ENCODE measurements around the gene RYR3.

GRCh38 chr15:33810073-33810595 is 499.4 kb downstream of the RYR3 start:
- TF ChIP-seq CTCF (conservative IDR thresholded peaks at IDR 0.05; ENCODE audit: low read depth, low read length) (0 out of 2 replicates have a peak, but pooled peaks have one; percentile 11), EZH2 (IDR thresholded peaks at IDR 0.05; ENCODE audit: low read length, unreplicated experiment) (no peak), EZH2phosphoT487 (IDR thresholded peaks at IDR 0.05; ENCODE audit: borderline replicate concordance, low read length) (no peak)
